KMS-11 (cell line): ENCODE results near the gene ITPRIP.

ENCODE experiments used
- H2AFZ ChIP-seq: fragments of 200-600 bp; sonication (generic); 2 replicates; pipeline ENCODE4 v1.6.1; 2016; ENCODE audit warnings: antibody characterized with exemption, mixed run types, low read depth
- H3K27ac ChIP-seq: fragments of 200-600 bp; sonication (generic); 2 replicates; pipeline ENCODE4 v1.6.1; 2016; ENCODE audit warnings: mild to moderate bottlenecking, mixed run types
- H3K27me3 ChIP-seq: fragments of 200-600 bp; sonication (generic); 2 replicates; pipeline ENCODE4 v1.6.1; 2017; ENCODE audit warnings: mild to moderate bottlenecking, low read depth, mixed run types, moderate library complexity; ENCODE audit not compliant: insufficient read depth
- H3K36me3 ChIP-seq: fragments of 200-600 bp; sonication (generic); 2 replicates; pipeline ENCODE4 v1.6.1; 2017; ENCODE audit warnings: mild to moderate bottlenecking, mixed run types; ENCODE audit not compliant: insufficient read depth
- H3K4me1 ChIP-seq: fragments of 200-600 bp; sonication (generic); 2 replicates; pipeline ENCODE4 v1.6.1; 2016; ENCODE audit warnings: mild to moderate bottlenecking, low read depth, mixed run types; ENCODE audit not compliant: poor library complexity, severe bottlenecking
- H3K4me2 ChIP-seq: fragments of 200-600 bp; sonication (generic); 2 replicates; pipeline ENCODE4 v1.7.0; 2016; ENCODE audit warnings: mild to moderate bottlenecking, mixed run types
- H3K4me3 ChIP-seq: fragments of 200-600 bp; sonication (generic); IDR thresholded peaks from 2 replicates; pipeline ENCODE4 v1.6.1; 2017; ENCODE audit warnings: low read depth, low read length, mixed read lengths; ENCODE audit not compliant: insufficient read depth
- H3K79me2 ChIP-seq: fragments of 200-600 bp; sonication (generic); 2 replicates; pipeline ENCODE4 v1.6.1; 2016; ENCODE audit warnings: low read depth, mixed run types; ENCODE audit not compliant: insufficient read depth
- H3K9ac ChIP-seq: fragments of 200-600 bp; sonication (generic); 2 replicates; pipeline ENCODE4 v1.6.1; 2016; ENCODE audit warnings: mild to moderate bottlenecking, mixed run types
- H4K20me1 ChIP-seq: fragments of 200-600 bp; sonication (generic); 2 replicates; pipeline ENCODE4 v1.6.1; 2016; ENCODE audit warnings: mild to moderate bottlenecking, mixed run types; ENCODE audit not compliant: insufficient read depth
- CTCF ChIP-seq: fragments of 200-600 bp; sonication (generic); conservative IDR thresholded peaks from 2 replicates; pipeline ENCODE4 v1.6.1; 2017; ENCODE audit warnings: low read depth, mild to moderate bottlenecking, antibody characterized with exemption, low read length, moderate library complexity, mixed read lengths

Gene ITPRIP

GRCh38 chr10:104353325-104354048 lies 15.2 kb upstream of the ITPRIP start, which contains the start of gene CFAP58:
TSS of gene CFAP58 (plus strand) at chr10:104353833. CDS start at chr10:104353898, 65 bp downstream.
- peak within 1 kb of the TSS; percentile 77 for H3K4me2 ChIP-seq
- H3K27ac ChIP-seq = no peak within 1 kb of the TSS
- peak within 1 kb of the TSS; percentile 84 for H2AFZ ChIP-seq
- H3K27me3 ChIP-seq = no peaks in the 10 kb centered on the region
- H3K4me1 ChIP-seq = peaks cover 29% of the 10 kb centered on the region
- no peak within 1 kb of the TSS for H3K9ac ChIP-seq
- TF ChIP-seq CTCF = peak; percentile 66; the same call in 1 of the 2 replicates
- no peaks in the 10 kb centered on the region for H3K79me2 ChIP-seq
- H3K4me3 ChIP-seq = no peak within 1 kb of the TSS
- no peaks in the 10 kb centered on the region for H4K20me1 ChIP-seq
- no peaks in the 10 kb centered on the region for H3K36me3 ChIP-seq

- Histone ChIP-seq H3K27me3 (no peaks in the 10 kb centered on the region), H3K4me3 (no peak overlapping the region), H3K27ac (no peak overlapping the region), H3K4me2 (peak overlapping the region; percentile 13; the same call in 1 of the 2 replicates), H3K36me3 (no peaks in the 10 kb centered on the region), H4K20me1 (no peaks in the 10 kb centered on the region), H3K4me1 (peaks cover 29% of the 10 kb centered on the region), H3K79me2 (no peaks in the 10 kb centered on the region), H3K9ac (no peak overlapping the region), H2AFZ (no peak overlapping the region)
- no peak for TF ChIP-seq CTCF
These were observed 13.7 kb upstream of the ITPRIP start for GRCh38 chr10:104351919-104352318.

- Histone ChIP-seq H4K20me1 (no peaks in the 10 kb centered on the region), H3K36me3 (no peaks in the 10 kb centered on the region), H3K27ac (no peak overlapping the region), H3K79me2 (no peaks in the 10 kb centered on the region), H3K4me1 (peaks cover 29% of the 10 kb centered on the region), H2AFZ (no peak overlapping the region), H3K27me3 (no peaks in the 10 kb centered on the region), H3K4me3 (no peak overlapping the region), H3K4me2 (no peak overlapping the region), H3K9ac (no peak overlapping the region)
- no peak for TF ChIP-seq CTCF
These were observed 12.9 kb upstream of the ITPRIP start for GRCh38 chr10:104351061-104351702.

GRCh38 chr10:104350127-104350635 lies 11.9 kb upstream of the ITPRIP start:
- H4K20me1 ChIP-seq = no peaks in the 10 kb centered on the region
- no peaks in the 10 kb centered on the region for H3K79me2 ChIP-seq
- H3K4me2 ChIP-seq = peak overlapping the region; percentile 14; the same call in 1 of the 2 replicates
- H2AFZ ChIP-seq = peak overlapping the region; percentile 11; the same call in 1 of the 2 replicates
- H3K4me3 ChIP-seq = no peak overlapping the region
- no peaks in the 10 kb centered on the region for H3K36me3 ChIP-seq
- no peaks in the 10 kb centered on the region for H3K27me3 ChIP-seq
- no peak overlapping the region for H3K9ac ChIP-seq
- peaks cover 29% of the 10 kb centered on the region for H3K4me1 ChIP-seq
- H3K27ac ChIP-seq = no peak overlapping the region
- peak; percentile 55 for TF ChIP-seq CTCF
